NCI-H2196 (cell line): ENCODE results near the gene GZMB.
"Not testable (repeated sequence)": the region's sequence is repeated elsewhere in the genome, so short reads cannot be mapped to it uniquely, and the experiment has no call there.

Experiments
- DNase-seq: peaks from one replicate; lab custom pipeline; 2025; ENCODE audit not compliant: unreplicated experiment; lab: John Stamatoyannopoulos, UW

Gene GZMB

DNA sequence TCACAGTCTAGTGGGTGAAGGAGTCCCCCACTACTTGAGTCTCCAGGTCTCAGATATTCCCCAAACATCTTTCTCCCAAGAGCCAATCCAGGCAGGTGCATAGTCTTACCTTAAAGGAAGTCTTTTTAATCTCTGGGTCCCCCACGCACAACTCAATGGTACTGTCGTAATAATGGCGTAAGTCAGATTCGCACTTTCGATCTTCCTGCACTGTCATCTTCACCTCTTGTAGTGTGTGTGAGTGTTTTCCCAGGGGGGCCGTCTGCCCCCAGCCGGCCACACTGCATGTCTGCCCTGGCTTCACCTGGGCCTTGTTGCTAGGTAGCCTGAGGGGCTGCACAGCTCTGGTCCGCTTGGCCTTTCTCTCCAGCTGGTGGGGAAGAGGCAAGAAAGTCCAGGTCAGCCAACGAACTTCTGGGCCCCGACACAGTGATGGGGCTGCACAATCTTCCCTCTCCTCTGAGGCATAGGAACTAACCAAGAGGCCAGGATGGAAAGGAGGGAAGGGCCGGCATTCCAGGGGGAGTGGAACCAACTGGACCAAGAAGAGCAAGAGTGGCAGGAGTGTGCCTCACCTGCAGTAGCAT, 2.1 kb downstream of the GZMB start:
- DNase-seq, result no peak

DNA sequence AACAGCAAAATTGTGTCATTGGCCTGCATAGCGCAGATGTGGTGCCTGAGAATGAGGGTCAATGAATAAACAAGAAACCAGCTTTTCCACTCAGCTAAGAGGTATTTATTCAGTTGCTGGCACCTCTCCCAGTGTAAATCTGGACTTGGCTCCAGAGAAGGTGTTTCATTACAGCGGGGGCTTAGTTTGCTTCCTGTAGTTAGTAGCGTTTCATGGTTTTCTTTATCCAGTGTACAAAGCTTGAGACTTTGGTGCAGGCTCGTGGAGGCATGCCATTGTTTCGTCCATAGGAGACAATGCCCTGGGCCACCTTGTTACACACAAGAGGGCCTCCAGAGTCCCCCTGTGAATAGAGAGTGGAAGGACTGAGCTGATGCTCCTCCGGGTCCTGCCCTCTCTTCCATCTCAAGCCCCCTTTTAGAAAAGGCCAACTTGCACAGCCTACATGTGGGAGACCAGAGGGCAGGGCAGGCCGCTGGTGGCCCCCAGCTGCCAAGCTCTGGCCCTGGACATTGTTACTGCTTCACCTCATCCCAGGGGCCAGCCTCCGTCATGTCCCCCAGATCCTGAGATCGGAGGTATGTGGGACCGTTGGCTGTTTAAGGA, 3.0 kb downstream of the GZMB start:
- DNase-seq, result peak; percentile 15

DNA sequence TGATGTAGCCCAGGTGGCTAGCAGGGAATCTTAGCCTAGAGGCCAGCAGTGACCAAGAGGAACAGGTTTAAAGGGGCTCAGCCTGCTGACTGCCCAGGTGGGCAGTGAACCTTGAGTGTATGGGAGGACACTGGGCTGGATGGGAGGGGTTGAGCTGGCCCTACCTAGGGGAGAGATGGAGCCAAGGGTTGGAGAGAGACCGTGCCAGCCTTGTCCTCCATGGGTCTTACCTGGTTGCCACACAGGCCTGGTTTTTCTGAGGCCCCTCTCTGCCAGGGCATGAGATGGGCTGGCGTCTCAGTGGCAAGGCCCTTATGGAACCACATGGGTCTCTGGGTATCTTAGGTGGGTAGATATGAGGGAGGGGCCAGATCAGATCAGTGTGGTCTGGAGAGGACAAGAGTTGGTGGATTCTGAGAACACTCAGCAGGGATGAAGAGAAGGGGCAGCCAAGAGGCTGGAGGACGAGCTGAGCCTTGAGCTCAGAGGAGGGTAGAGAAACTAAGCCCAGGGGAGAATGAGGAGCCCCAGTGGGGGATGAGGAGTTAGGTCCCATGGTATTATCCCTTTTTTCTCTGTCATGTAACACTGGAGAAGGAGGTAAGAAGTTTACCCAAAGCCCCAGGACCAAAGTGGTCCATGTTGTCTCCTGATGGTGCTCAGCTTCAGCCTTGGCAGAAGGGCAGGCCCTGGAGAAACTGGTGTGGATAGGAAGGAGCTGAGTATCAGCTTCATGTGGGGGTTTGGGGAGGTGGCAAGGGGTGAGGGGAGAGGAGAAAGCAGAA, 3.7 kb downstream of the GZMB start:
- no peak for DNase-seq

DNA sequence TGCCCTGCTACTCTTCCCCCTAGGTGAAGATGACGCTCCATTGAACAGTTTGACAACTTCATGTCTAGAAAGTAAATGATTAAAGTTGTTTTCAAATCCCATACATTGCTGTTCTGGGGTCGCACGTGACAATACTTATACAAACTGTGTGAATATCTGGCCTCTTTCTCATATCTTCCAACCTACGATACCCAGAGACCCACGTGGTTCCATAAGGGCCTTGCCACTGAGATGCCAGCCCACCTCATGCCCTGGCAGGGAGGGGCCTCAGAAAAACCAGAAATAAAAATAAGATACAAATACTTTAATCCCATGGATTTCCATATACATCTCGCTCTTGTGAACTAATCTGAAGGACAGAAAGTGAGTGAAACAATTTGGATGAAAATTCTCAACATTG, 4.5 kb downstream of the GZMB start:
- DNase-seq, result no peak

DNA sequence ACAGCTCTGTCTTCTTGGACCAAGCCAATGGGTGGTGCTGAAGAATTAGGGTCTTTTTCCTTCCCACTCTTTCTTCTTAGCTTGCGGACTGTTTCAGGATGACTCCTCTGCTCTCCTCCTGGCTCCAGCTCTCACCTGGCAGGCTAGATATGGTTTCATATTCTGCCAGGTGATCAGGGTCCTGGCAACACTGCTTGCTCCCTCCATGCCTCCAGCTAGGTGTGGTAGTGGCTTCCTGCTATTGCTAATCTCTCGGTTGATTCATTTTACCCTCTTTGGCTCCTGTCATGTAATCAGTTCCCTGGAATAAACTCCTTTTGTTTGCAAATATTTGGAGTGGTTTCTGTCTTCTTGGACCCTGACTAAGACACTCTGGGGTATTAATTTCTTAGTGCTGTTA, 20.2 kb downstream of the GZMB start:
- DNase-seq, result no peak

- no peak for DNase-seq
Measured at GRCh38 chr14:24613241-24613640, 20.7 kb downstream of the GZMB start.

DNA sequence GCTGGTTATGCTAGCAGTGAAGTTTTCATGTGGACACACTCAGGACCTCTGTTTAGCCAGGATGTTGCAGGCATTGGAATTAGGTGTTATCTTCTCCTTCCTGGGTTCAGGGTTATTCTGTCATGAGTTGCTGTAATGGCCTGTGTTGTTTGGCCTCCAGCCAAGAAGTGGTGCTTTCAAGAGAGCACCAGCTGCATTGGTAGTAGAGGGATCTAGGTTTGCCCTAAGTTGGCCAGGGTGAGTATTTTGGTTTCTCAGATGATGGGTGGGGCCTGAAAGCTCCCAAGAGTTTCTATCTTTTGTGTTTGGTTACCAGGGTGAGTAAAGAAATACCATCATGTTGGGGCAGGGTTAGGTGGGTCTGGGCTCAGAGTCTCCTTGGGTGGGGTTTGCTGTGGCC, 21.8 kb downstream of the GZMB start:
- DNase-seq, result no peak

- DNase-seq, result no peak
Measured at GRCh38 chr14:24609655-24610344, 24.2 kb downstream of the GZMB start, which contains the start of gene GZMH. TSS of gene GZMH (minus strand) at chr14:24609685. CDS start at chr14:24609613, 72 bp downstream.

DNA sequence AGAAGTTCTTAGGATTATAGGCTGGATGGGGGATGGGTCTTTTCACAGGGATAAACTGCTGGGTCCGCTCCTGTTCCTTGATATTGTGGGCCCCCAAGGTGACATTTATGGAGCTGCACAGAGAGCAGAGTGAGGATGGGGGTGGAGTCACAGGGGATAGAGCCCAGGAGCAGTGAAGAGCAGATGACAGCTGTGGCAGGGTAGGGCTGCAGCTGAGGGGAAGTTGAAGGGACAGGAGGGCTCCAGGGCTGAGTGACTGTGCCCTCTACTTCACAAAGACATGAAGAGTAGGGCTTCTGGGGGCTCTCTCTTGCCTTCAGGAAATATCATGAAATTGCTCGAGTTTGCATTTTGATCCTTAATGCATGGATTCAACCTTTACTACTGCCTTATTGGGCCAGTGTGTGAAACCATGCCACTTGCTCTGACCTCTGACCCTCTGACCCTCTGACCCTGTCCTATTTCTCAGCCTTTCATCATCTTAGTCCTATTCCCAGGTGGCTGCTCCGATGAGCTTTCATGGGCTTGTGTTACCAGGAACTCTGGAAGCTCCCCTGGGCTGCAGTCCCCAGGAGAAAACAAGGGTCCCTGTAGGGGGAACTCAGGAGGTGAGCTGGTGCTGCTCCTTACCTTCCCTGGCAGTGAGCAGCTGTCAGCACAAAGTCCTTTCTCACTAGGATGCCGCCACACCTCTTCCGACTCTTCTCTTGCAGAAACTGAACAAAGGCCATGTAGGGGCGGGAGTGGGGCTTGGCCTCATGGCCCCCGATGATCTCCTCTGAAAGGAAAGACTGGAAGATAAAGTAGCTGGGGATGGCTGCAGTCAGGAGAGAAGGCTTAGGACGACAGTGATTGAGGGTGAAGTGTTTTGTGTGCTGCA, 26.1 kb downstream of the GZMB start:
- no peak for DNase-seq

GRCh38 chr14:24607081-24607480, 26.9 kb downstream of the GZMB start:
- no peak for DNase-seq

DNA sequence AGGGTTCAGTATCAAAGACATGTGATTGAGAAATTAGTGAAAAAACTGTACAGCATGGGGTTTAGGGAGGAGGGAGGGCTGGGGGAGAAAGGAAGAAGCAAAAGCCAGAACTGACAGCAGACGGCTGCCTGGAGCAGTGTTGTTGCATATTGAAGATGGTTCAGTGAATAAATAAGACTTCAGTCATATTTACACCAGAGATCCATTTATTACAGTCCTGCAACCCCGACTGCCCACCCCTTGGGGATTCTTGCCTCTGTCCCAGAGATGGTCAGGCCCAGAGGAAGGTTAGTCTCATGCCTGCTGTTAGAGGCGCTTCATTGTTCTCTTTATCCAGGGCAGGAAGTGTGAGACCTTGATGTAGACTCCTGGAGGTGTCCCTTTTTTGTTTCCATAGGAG, 27.7 kb downstream of the GZMB start:
- no peak for DNase-seq

- DNase-seq, result no peak
Measured at GRCh38 chr14:24605435-24606190, 28.4 kb downstream of the GZMB start.

DNA sequence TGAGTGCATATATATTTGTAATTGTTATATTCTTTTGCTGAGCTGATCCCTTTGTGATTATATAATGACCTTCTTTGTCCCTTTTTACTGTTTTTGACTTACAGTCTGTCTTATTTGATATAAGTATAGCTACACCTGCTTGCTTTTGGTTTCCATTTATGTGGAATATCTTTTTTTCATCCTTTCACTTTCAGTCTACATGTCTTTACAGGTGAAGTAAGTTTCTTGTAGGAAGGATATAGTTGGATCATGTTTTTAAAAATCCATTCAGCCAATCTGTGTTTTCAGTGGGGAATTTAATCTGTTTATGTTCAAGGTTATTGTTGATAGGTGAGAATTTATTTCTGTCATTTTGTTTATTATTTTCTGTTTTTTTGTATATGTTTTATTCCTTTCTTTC, 36.6 kb downstream of the GZMB start:
- DNase-seq, result no peak

GRCh38 chr14:24595073-24595808, 38.7 kb downstream of the GZMB start:
- DNase-seq, result no peak

DNA sequence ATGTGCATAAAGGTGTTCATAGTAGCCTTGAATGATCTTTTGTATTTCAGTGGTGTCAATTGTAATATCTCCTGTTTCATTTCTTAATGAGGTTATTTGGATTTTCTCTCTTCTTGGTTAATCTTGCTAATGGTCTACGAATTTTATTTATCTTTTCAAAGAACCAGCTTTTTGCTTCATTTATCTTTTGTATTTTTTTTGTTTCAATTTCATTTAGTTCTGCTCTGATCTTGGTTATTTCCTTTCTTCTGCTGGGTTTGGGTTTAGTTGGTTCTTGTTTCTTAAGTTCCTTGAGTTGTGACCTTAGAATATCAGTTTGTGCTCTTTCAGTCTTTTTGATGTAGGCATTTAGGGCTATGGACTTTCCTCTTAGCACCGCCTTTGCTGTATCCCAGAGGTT, 43.0 kb downstream of the GZMB start:
- DNase-seq, result not testable (repeated sequence)

DNA sequence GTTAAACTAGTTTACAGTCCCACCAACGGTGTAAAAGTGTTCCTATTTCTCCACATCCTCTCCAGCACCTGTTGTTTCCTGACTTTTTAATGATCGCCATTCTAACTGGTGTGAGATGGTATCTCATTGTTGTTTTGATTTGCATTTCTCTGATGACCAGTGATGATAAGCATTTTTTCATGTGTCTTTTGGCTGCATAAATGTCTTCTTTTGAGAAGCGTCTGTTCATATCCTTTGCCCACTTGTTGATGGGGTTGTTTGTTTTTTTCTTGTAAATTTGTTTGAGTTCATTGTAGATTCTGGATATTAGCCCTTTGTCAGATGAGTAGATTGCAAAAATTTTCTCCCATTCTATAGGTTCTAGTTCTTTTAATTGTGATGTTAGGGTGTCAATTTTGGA, 49.6 kb downstream of the GZMB start:
- DNase-seq, result not testable (repeated sequence)
